GM12878 (cell line): Measurements from ENCODE around the gene BLTP1. TPM values are rescaled to one million over a fixed set of nuclear protein-coding genes. Genes with fewer than 3 reads are reported as not detected.

ENCODE experiments used
- ATAC-seq: fragments of 200-7000 bp; cut with Tn5 transposase; 3 replicates; pipeline ENCODE4 v1.9.1; 2020; ENCODE audit warnings: mild to moderate bottlenecking, moderate library complexity
- BruUV-seq: library from RNA; stranded (reverse); fragments of 400-500 nt; replicated peaks from 2 replicates; lab custom pipeline; 2021; lab: Mats Ljungman, UMichigan
- CTCF ChIA-PET: fragments of 300-600 bp; sonication (Branson Sonifier 250); formaldehyde crosslinking; extraction: SDS; loops from one replicate; lab custom pipeline; 2021; ENCODE audit warnings: inconsistent platforms; lab: Yijun Ruan, JAX
- POLR2A ChIA-PET: fragments of 350-600 bp; formaldehyde crosslinking; extraction: SDS; loops from one replicate; lab custom pipeline; 2021; ENCODE audit warnings: inconsistent platforms; lab: Charles Lee
- RAD21 ChIA-PET: fragments of 300-600 bp; sonication (Branson Sonifier 250); formaldehyde crosslinking; loops from one replicate; lab custom pipeline; 2023; ENCODE audit warnings: antibody characterized with exemption; ENCODE audit not compliant: unreplicated experiment; lab: Charles Lee
- SMC1A ChIA-PET: fragments of 300-600 bp; sonication (Branson Sonifier 250); formaldehyde crosslinking; loops from one replicate; lab custom pipeline; 2023; ENCODE audit not compliant: unreplicated experiment, uncharacterized antibody; lab: Charles Lee
- DNase-seq: peaks from one replicate; pipeline ENCODE4 v3.0.0-alpha.2; 2011; ENCODE audit warnings: low read depth, low spot score
- FAIRE-seq: peaks from 3 replicates; lab custom pipeline; 2011; peaks lifted over from hg19 to GRCh38; lab: Jason Lieb, UNC
- H2AFZ ChIP-seq: 2 replicates; pipeline ENCODE4 v1.6.0; 2011; ENCODE audit warnings: low read depth, low read length, control low read depth; ENCODE audit not compliant: control insufficient read depth
- H3K27ac ChIP-seq: 2 replicates; pipeline ENCODE4 v1.5.1; 2011; ENCODE audit warnings: control low read depth; ENCODE audit not compliant: control insufficient read depth, insufficient read depth
- H3K27me3 ChIP-seq, 2 experiments: replicated peaks in 1 of 2; 2 replicates each; pipeline versions ENCODE4 v1.6.0 to v1.6.1; 2011; ENCODE audit warnings: low read length in 1 of 2; ENCODE audit not compliant: control insufficient read depth in 2 of 2, insufficient read depth in 2 of 2
- H3K36me3 ChIP-seq, 2 experiments: 2 replicates each; pipeline ENCODE4 v1.5.1; 2011; ENCODE audit warnings: low read length in 1 of 2; ENCODE audit not compliant: control insufficient read depth in 2 of 2, insufficient read depth in 2 of 2
- H3K4me1 ChIP-seq: 2 replicates; pipeline ENCODE4 v1.6.1; 2011; ENCODE audit warnings: mild to moderate bottlenecking, low read length, moderate library complexity, mixed read lengths; ENCODE audit not compliant: control insufficient read depth, insufficient read depth
- H3K4me2 ChIP-seq: 2 replicates; pipeline ENCODE4 v1.6.0; 2011; ENCODE audit warnings: control low read depth; ENCODE audit not compliant: control insufficient read depth, insufficient read depth
- H3K4me3 ChIP-seq: fragments of 200-600 bp; sonication (generic); 2 replicates; pipeline ENCODE4 v1.5.1; 2016
- H3K79me2 ChIP-seq: 2 replicates; pipeline ENCODE4 v1.6.0; 2011; ENCODE audit warnings: low read length; ENCODE audit not compliant: control insufficient read depth, insufficient read depth
- H3K9ac ChIP-seq: 2 replicates; pipeline ENCODE4 v1.8.0; 2011; ENCODE audit warnings: low read length, control low read depth, mixed read lengths; ENCODE audit not compliant: control insufficient read depth, insufficient read depth
- H3K9me3 ChIP-seq: replicated peaks from 3 replicates; pipeline ENCODE4 v1.5.1; 2011; ENCODE audit warnings: mild to moderate bottlenecking, low read length; ENCODE audit not compliant: control insufficient read depth, insufficient read depth
- H4K20me1 ChIP-seq: 2 replicates; pipeline ENCODE4 v1.6.0; 2011; ENCODE audit not compliant: control insufficient read depth, insufficient read depth
- ATF2 ChIP-seq: IDR thresholded peaks from 2 replicates; pipeline ENCODE4 v1.6.1; 2012; ENCODE audit warnings: low read length, inconsistent platforms
- CHD2 ChIP-seq: IDR thresholded peaks from 2 replicates; pipeline ENCODE4 v1.6.1; 2011; ENCODE audit warnings: low read depth, low read length, improper control_type of control experiment, borderline replicate concordance
- E2F4 ChIP-seq: IDR thresholded peaks from 2 replicates; pipeline ENCODE4 v1.6.1; 2012; ENCODE audit warnings: low read depth, low read length, improper control_type of control experiment
- HDGF ChIP-seq: fragments of 450-650 bp; IDR thresholded peaks from 2 replicates; pipeline ENCODE4 v1.6.1; 2016; ENCODE audit warnings: antibody characterized with exemption
- IKZF1 ChIP-seq: fragments of 450-650 bp; conservative IDR thresholded peaks from 2 replicates; pipeline ENCODE4 v1.6.1; 2017; ENCODE audit warnings: antibody characterized with exemption, mild to moderate bottlenecking
- MYC ChIP-seq: IDR thresholded peaks from 2 replicates; pipeline ENCODE4 v1.6.1; 2011; ENCODE audit warnings: mild to moderate bottlenecking, low read length, moderate library complexity, inconsistent platforms; ENCODE audit not compliant: insufficient read depth, insufficient replicate concordance, insufficient read length, severe bottlenecking
- NFYB ChIP-seq: IDR thresholded peaks from 2 replicates; pipeline ENCODE4 v1.6.1; 2011; ENCODE audit warnings: low read depth, mild to moderate bottlenecking, low read length, improper control_type of control experiment, moderate library complexity; ENCODE audit not compliant: insufficient read depth
- NR2C2 ChIP-seq: IDR thresholded peaks from 2 replicates; pipeline ENCODE4 v1.6.1; 2011; ENCODE audit warnings: borderline replicate concordance, low read depth; ENCODE audit not compliant: control insufficient read depth, insufficient read length
- REST ChIP-seq: IDR thresholded peaks from 2 replicates; pipeline ENCODE4 v1.6.1; 2012; ENCODE audit warnings: mild to moderate bottlenecking, low read depth, low read length
- SMAD1 ChIP-seq: fragments of 450-650 bp; IDR thresholded peaks from 2 replicates; pipeline ENCODE4 v1.6.1; 2018; ENCODE audit warnings: mild to moderate bottlenecking, low read depth; ENCODE audit not compliant: partially characterized antibody
- STAT1 ChIP-seq: fragments of 450-650 bp; conservative IDR thresholded peaks from 2 replicates; pipeline ENCODE4 v1.6.1; 2014; ENCODE audit warnings: antibody characterized with exemption, mild to moderate bottlenecking
- ZNF274 ChIP-seq: IDR thresholded peaks from one replicate; pipeline ENCODE4 v1.8.0; 2011; ENCODE audit not compliant: insufficient read length, insufficient read depth
- WGBS: methylation state at CpG from one replicate; pipeline ENCODE4 v1.1.6; 2016; ENCODE audit warnings: low lambda C conversion rate; ENCODE audit not compliant: insufficient replicate concordance, insufficient coverage; ENCODE audit errors: missing lambda C conversion rate; 5-methylcytosine and 5-hydroxymethylcytosine counted together
- in situ Hi-C: fragments of 300-500 bp; cut with MboI; formaldehyde crosslinking; loops from 9 replicates; pipeline ENCODE4 v1.14.3; 2018; ENCODE audit warnings: mixed read lengths
- intact Hi-C: fragments of 100-400 bp; cut with micrococcal nuclease; formaldehyde crosslinking; loops from one replicate; pipeline ENCODE4 v1.14.2; 2022; ENCODE audit not compliant: unreplicated experiment
- polyA plus RNA-seq, 11 experiments: library from polyadenylated mRNA; depleted of rRNA in 4 of 11; unstranded in 6 of 11; stranded (reverse) in 5 of 11; fragments of >200 nt; fragmentation: Nextera tagmentation in 4 of 11; fragmentation: Illumina TruSeq in 1 of 11; extraction: Ambion mirVana in 4 of 11; extraction: Trizol in 1 of 11; gene quantifications; 1 replicate in 1 of 11; 2 replicates in 10 of 11; pipeline versions ENCODE4 v1.2.1 to v1.2.3, GENCODE V29; 2011 to 2016; ENCODE audit warnings: inconsistent platforms in 2 of 11, missing spikeins in 2 of 11, low read depth in 1 of 11
- total RNA-seq, 4 experiments: library from RNA; depleted of rRNA in 3 of 4; stranded (reverse); fragments of >200 nt in 3 of 4; fragmentation: Illumina TruSeq in 1 of 4; extraction: Trizol in 1 of 4; gene quantifications; 2 replicates each; pipeline versions ENCODE4 v1.2.1 to v1.2.3, GENCODE V29; 2013 to 2021

The BLTP1 gene
- total and polyA plus RNA-seq, 10 of the 15 experiments (the other 5 are each of a cell fraction or from before 2014, with no cell fraction given), result 3.4 to 38.1 (median 16.3) TPM

GRCh38 chr4:122142687-122143086 lies 9.4 kb upstream of the BLTP1 start:
- CTCF ChIA-PET, result no interaction called here
- Histone ChIP-seq H3K4me1 (no peaks in the 10 kb centered on the region), H3K4me2 (no peak overlapping the region), H2AFZ (no peak overlapping the region), H3K27me3 (no peaks in the 10 kb centered on the region), H3K9me3 (no peaks in the 10 kb centered on the region; the same call in 2 of the 3 replicates), H3K4me3 (no peak overlapping the region), H3K36me3 (no peaks in the 10 kb centered on the region), H3K9ac (no peak overlapping the region), H3K27ac (no peak overlapping the region), H4K20me1 (no peaks in the 10 kb centered on the region), H3K79me2 (no peaks in the 10 kb centered on the region)
- 55% methylated on average over 1 of the region's 1 CpG for WGBS
- POLR2A ChIA-PET, result no interaction called here
- no peak for FAIRE-seq
- BruUV-seq, result no TSS peak
- RAD21 ChIA-PET, result no interaction called here
- SMC1A ChIA-PET, result interaction anchor here (0.6 to 0.7 kb wide), 2 partner anchors 10 to 12 kb away, joined by 3 read pairs; no protein-coding TSS in a partner anchor
- in situ Hi-C loops (no loop called here), intact Hi-C loops (no loop called here)
- ATAC-seq, result no peak
- TF ChIP-seq NR2C2 (no peak), HDGF (no peak), REST (peak; percentile 48; the same call in 1 of the 2 replicates)
- no peak for DNase-seq

GRCh38 chr4:122146652-122147051 lies 5.5 kb upstream of the BLTP1 start:
- ChIA-PET RAD21 (no interaction called here), CTCF (no interaction called here), SMC1A (interaction anchor here (1.4 kb wide), 1 partner anchor 12 kb away, joined by 4 read pairs; no protein-coding TSS in a partner anchor), POLR2A (no interaction called here)
- in situ Hi-C loops (no loop called here), intact Hi-C loops (no loop called here)
- H3K27ac ChIP-seq, result no peak overlapping the region
- no peaks in the 10 kb centered on the region for H3K79me2 ChIP-seq
- H2AFZ ChIP-seq, result no peak overlapping the region
- no peaks in the 10 kb centered on the region for H3K27me3 ChIP-seq
- WGBS, result 96% methylated on average over 4 of the region's 4 CpGs
- no peaks in the 10 kb centered on the region for H4K20me1 ChIP-seq
- no peaks in the 10 kb centered on the region for H3K9me3 ChIP-seq
- ATAC-seq (no peak), DNase-seq (no peak), FAIRE-seq (no peak)
- H3K4me2 ChIP-seq, result no peak overlapping the region
- H3K4me1 ChIP-seq, result peaks cover 9% of the 10 kb centered on the region
- no TSS peak for BruUV-seq
- no peak overlapping the region for H3K9ac ChIP-seq
- H3K4me3 ChIP-seq, result no peak overlapping the region
- no peaks in the 10 kb centered on the region for H3K36me3 ChIP-seq
- no peak for TF ChIP-seq STAT1
- no peak for TF ChIP-seq IKZF1
- no peak for TF ChIP-seq MYC
- TF ChIP-seq E2F4, result no peak
- TF ChIP-seq NFYB, result no peak
- TF ChIP-seq ATF2, result no peak
- no peak for TF ChIP-seq CHD2
- TF ChIP-seq SMAD1, result no peak
- TF ChIP-seq ZNF274, result no peak
